Subcutaneous abdominal adipose tissue (tissue), 5 donors: ENCODE results near the gene GRN.
A peak's percentile ranks its signal among the peaks of the same experiment; 100 is the strongest.

Source experiments
- H3K27ac ChIP-seq: one replicate; pipeline ENCODE4 v1.7.0; 2013; ENCODE audit warnings: low read depth, mild to moderate bottlenecking, inconsistent platforms, low read length, moderate library complexity
- H3K27me3 ChIP-seq, 5 donors: one replicate each; pipeline ENCODE4 v1.7.0; 2013; ENCODE audit warnings: low read length in 5 of 5, inconsistent platforms in 1 of 5; ENCODE audit not compliant: control insufficient read depth in 5 of 5, insufficient read depth in 4 of 5
- H3K36me3 ChIP-seq, 5 donors: one replicate each; pipeline ENCODE4 v1.7.0; 2013; ENCODE audit warnings: low read length in 5 of 5; ENCODE audit not compliant: control insufficient read depth in 5 of 5, insufficient read depth in 5 of 5
- H3K4me1 ChIP-seq, 5 donors: one replicate each; pipeline ENCODE4 v1.7.0; 2013; ENCODE audit warnings: low read length in 5 of 5, mild to moderate bottlenecking in 3 of 5, moderate library complexity in 1 of 5; ENCODE audit not compliant: control insufficient read depth in 5 of 5, insufficient read depth in 5 of 5
- H3K4me3 ChIP-seq, 5 donors: one replicate each; pipeline ENCODE4 v1.7.0; 2013; ENCODE audit warnings: low read length in 5 of 5, low read depth in 1 of 5
- H3K9ac ChIP-seq, 5 donors: one replicate each; pipeline ENCODE4 v1.7.0; 2013; ENCODE audit warnings: low read length in 5 of 5, mild to moderate bottlenecking in 4 of 5, moderate library complexity in 3 of 5
- H3K9me3 ChIP-seq, 5 donors: one replicate each; pipeline ENCODE4 v1.7.0; 2013; ENCODE audit warnings: low read length in 5 of 5; ENCODE audit not compliant: control insufficient read depth in 5 of 5
- donor health status: healthy.
- donor health status: healthy.
- donor health status: healthy.
- donor health status: healthy.
- donor health status: healthy.

The GRN gene

DNA sequence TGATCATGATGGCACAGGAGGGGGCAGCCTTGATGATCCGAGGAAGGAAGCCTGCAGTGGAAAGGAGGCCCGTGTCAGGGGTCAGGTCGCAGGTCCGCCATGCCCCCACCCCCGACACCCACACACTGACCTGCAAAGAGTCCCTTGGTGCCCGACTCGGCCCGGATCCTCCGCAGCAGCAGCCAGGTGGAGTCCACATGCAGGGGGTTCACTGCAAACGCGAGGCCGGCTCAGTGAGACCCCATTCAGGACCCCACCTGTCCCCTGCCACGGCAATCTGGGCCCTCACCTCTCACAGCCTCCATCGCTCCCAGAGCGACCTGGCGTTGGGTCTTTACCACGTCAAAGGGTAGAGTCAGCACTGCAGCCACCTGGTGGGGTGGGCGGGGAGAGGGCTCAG is 25.0 kb upstream of the GRN start:
- H3K27me3 ChIP-seq = peaks cover 7 to 27% (median 22%) of the 10 kb centered on the region in 5 donors
- H3K4me1 ChIP-seq = peaks cover 2 to 20% (median 16%) of the 10 kb centered on the region in 5 donors
- no peaks in the 10 kb centered on the region for H3K9me3 ChIP-seq
- no peak overlapping the region for H3K4me3 ChIP-seq
- peaks cover 0 to 33% (median 32%) of the 10 kb centered on the region in 5 donors for H3K36me3 ChIP-seq
- H3K9ac ChIP-seq = no peak overlapping the region
- no peak overlapping the region for H3K27ac ChIP-seq

DNA sequence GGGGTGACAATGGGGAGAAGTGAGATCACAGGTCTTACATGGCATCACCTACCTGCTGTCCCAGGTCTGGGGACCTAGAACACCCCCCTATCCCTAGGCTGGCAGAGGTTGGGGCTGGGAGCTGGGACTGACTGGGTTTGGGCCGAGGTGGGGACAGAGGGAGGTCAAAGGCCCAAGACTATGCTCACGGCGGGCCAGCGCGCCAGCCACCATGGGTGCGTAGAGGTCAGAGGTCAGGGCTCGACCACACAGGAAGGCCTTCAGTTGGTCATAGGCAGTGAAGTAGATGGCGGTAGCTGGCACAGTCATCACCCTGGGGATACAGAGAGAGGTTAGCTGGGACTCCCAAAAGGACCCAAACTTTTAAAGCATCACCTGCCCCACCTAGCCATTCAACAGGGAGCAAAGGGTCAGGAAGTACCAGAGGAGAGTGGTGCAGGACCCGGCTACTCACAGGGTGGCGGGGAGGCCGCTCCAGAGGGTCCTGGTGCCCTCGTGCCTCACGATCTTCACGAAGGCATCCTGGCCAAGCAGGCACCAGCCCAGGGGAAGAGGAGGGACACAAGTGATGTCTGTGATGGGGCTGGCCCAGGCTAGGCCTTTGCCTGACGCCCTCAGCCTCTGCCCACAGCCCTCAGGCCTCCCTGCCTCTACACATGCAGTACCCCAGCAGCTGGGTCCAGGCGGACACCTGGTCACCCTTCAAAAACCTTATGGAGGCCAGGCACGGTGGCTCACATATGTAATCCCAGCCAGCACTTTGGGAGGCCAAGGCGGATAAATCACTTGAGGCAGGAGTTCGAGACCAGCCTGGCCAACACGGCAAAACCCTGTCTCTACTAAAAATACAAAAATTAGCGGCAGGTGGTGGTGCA is 23.6 kb upstream of the GRN start:
- H3K36me3 ChIP-seq = peaks cover 0 to 33% (median 32%) of the 10 kb centered on the region in 5 donors
- peaks cover 3 to 16% (median 11%) of the 10 kb centered on the region in 5 donors for H3K27me3 ChIP-seq
- H3K27ac ChIP-seq = no peak overlapping the region
- H3K4me3 ChIP-seq = no peak overlapping the region
- no peak overlapping the region for H3K9ac ChIP-seq
- no peaks in the 10 kb centered on the region for H3K9me3 ChIP-seq
- peaks cover 2 to 29% (median 24%) of the 10 kb centered on the region in 5 donors for H3K4me1 ChIP-seq

GRCh38 chr17:44322236-44322895 is 22.7 kb upstream of the GRN start:
- H3K9me3 ChIP-seq = no peaks in the 10 kb centered on the region
- peaks cover 2 to 9% (median 6%) of the 10 kb centered on the region in 5 donors for H3K27me3 ChIP-seq
- H3K36me3 ChIP-seq = peaks cover 0 to 33% (median 32%) of the 10 kb centered on the region in 5 donors
- no peak overlapping the region for H3K4me3 ChIP-seq
- H3K4me1 ChIP-seq = peaks cover 2 to 33% (median 26%) of the 10 kb centered on the region in 5 donors
- H3K27ac ChIP-seq = no peak overlapping the region
- H3K9ac ChIP-seq = no peak overlapping the region

DNA sequence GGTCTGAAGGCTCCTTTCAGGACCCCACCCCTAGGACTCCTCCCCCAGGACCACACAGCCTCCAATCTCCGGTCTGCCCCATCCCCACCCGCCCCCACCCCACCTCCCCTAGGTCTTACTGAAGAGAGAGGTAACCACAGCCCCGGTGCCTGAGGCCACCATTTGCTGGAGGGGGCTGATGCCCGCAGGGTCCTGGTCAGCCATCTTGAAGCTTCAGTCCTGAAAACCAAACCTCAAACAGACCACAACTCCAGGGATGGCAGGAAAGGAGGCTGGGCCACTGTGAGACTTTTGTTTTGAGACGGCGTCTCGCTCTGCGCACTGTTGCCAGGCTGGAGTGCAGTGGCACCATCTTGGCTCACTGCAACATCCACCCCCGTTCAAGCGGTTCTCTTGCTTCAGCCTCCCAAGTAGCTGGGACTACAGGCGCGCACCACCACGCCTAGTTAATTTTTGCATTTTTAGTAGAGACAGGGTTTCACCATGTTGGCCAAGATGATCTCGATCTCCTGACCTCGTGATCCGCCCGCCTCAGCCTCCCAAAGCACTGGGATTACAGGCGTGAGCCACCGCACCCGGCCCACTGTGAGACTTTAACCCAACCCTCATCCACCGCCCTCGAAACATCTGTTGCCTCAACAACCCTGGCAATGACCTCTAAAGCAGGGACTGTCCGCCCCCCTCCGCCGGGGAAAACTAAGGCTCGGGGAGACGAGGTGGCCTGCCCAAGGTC is 21.6 kb upstream of the GRN start:
- Histone ChIP-seq H3K9me3 (no peaks in the 10 kb centered on the region), H3K27me3 (no peaks in the 10 kb centered on the region), H3K27ac (no peak overlapping the region), H3K4me1 (peaks cover 2 to 33% (median 26%) of the 10 kb centered on the region in 5 donors), H3K36me3 (peaks cover 0 to 33% (median 32%) of the 10 kb centered on the region in 5 donors), H3K4me3 (peak overlapping the region; percentile 71 to 92 (median 88)), H3K9ac (peak overlapping the region in 4 of 5 donors; percentile 86 to 92 (median 90))

DNA sequence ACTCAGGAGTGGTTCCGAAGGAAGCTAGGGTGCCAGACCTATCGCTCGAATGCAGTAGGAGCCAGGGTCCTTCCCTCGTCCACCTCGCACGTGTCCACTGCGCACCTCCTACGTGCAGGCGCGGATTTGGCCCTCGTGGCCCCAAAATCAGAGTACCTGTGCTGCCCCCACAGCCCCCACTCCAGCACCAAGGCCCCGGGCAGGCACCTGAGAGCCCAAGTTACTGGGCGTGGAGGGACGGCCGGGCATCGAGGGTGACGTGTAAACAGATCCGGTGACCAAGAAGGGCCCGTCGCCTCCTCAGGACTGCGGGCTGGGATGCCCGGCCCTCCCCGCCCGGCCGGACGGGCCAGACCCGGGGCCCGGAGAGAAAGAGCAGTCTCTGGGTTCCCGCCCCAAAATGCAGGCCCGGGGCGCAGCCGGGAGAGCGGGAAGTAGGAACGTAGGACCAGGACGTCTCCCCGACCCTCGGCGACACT is 21.0 kb upstream of the GRN start:
- Histone ChIP-seq H3K4me1 (peaks cover 2 to 33% (median 26%) of the 10 kb centered on the region in 5 donors), H3K27ac (peak overlapping the region; percentile 85), H3K27me3 (no peaks in the 10 kb centered on the region)

GRCh38 chr17:44324571-44325275 is 20.4 kb upstream of the GRN start, which contains the start of gene SLC25A39:
Gene SLC25A39 (minus strand): TSS chr17:44324823. CDS start chr17:44323562, 1,261 bp downstream.
- no peaks in the 10 kb centered on the region for H3K9me3 ChIP-seq
- H3K27ac ChIP-seq = peak within 1 kb of the TSS; percentile 85
- H3K36me3 ChIP-seq = peaks cover 0 to 28% (median 27%) of the 10 kb centered on the region in 5 donors
- peaks cover 2 to 33% (median 26%) of the 10 kb centered on the region in 5 donors for H3K4me1 ChIP-seq
- H3K9ac ChIP-seq = peak within 1 kb of the TSS in 4 of 5 donors; percentile 86 to 92 (median 90)
- H3K27me3 ChIP-seq = no peaks in the 10 kb centered on the region
- H3K4me3 ChIP-seq = peak within 1 kb of the TSS; percentile 71 to 92 (median 88)

More for the DNA sequence above, 21.0 kb upstream of the GRN start:
- H3K4me3 ChIP-seq = peak overlapping the region; percentile 71 to 92 (median 88)
- peaks cover 0 to 33% (median 32%) of the 10 kb centered on the region in 5 donors for H3K36me3 ChIP-seq
- no peaks in the 10 kb centered on the region for H3K9me3 ChIP-seq
- peak overlapping the region in 4 of 5 donors; percentile 86 to 92 (median 90) for H3K9ac ChIP-seq

GRCh38 chr17:44326861-44327444 is 18.1 kb upstream of the GRN start:
- Histone ChIP-seq H3K4me1 (peaks cover 5 to 39% (median 31%) of the 10 kb centered on the region in 5 donors), H3K27ac (no peak overlapping the region), H3K9ac (no peak overlapping the region), H3K36me3 (peaks cover 0 to 6% (median 5%) of the 10 kb centered on the region in 5 donors), H3K4me3 (peak overlapping the region in 4 of 5 donors; percentile 10 to 55 (median 40)), H3K9me3 (no peaks in the 10 kb centered on the region), H3K27me3 (no peaks in the 10 kb centered on the region)

DNA sequence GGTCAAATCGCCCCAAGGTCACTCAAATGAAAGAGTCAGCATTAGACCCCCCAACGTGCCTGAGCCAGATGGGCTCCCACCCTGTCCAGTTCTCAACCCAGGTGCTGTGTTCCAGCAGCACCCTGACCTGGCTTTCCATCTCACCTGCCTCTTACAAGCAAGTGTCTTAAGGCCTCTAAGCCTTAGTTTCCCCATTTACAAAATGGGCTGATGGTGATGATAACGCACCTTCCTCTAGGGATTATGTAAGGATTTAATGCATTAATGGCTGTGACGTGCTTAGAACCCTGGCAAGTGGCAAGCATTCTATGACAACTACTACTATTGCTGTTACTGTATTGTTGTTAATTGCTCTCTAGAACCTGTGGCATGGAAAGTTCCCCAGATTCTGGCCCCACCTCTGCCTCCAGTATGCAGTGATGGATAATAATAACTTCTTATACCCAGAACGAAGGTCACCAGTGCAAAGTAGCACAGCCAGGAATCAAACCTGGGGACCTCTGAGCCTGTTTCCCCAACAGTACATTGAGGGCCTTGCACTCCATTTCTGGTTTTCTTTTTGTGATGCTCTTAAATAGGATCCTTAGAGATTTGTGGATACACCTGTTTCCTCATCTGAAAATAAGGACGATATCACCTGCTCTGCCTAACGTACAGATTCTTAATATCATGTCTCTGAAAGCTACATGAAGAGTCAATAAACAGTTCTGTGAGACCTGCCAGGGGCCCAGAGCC is 17.2 kb upstream of the GRN start:
- Histone ChIP-seq H3K36me3 (no peaks in the 10 kb centered on the region), H3K4me1 (peaks cover 5 to 38% (median 31%) of the 10 kb centered on the region in 5 donors), H3K4me3 (no peak overlapping the region), H3K9me3 (no peaks in the 10 kb centered on the region), H3K27ac (no peak overlapping the region), H3K9ac (no peak overlapping the region), H3K27me3 (no peaks in the 10 kb centered on the region)
